KOPT-K1 (cell line): ENCODE data around the gene LSAMP.
"Not testable (repeated sequence)": the region's sequence is repeated elsewhere in the genome, so short reads cannot be mapped to it uniquely, and the experiment has no call there.

Experiments used
- H3K27ac ChIP-seq: fragments of 200-600 bp; sonication (generic); 2 replicates; pipeline ENCODE4 v1.5.1; 2016; ENCODE audit warnings: antibody characterized with exemption, mild to moderate bottlenecking, low read depth, low read length; ENCODE audit not compliant: poor library complexity, severe bottlenecking
- H3K36me3 ChIP-seq: fragments of 200-600 bp; sonication (generic); 2 replicates; pipeline ENCODE4 v1.5.1; 2017; ENCODE audit warnings: antibody characterized with exemption, mild to moderate bottlenecking, low read length, moderate library complexity; ENCODE audit not compliant: insufficient read depth
- H3K9me3 ChIP-seq: fragments of 200-600 bp; sonication (generic); 2 replicates; pipeline ENCODE4 v1.5.1; 2017; ENCODE audit warnings: antibody characterized with exemption, low read length, mild to moderate bottlenecking; ENCODE audit not compliant: insufficient read depth, poor library complexity, severe bottlenecking

LSAMP gene

GRCh38 chr3:116233711-116234357 lies 211.5 kb downstream of the LSAMP start:
- no peak overlapping the region for H3K27ac ChIP-seq
- H3K36me3 ChIP-seq: no peaks in the 10 kb centered on the region
- no peaks in the 10 kb centered on the region for H3K9me3 ChIP-seq

GRCh38 chr3:116230431-116231020 lies 214.8 kb downstream of the LSAMP start:
- no peaks in the 10 kb centered on the region for H3K36me3 ChIP-seq
- H3K9me3 ChIP-seq: no peaks in the 10 kb centered on the region
- H3K27ac ChIP-seq: no peak overlapping the region

DNA sequence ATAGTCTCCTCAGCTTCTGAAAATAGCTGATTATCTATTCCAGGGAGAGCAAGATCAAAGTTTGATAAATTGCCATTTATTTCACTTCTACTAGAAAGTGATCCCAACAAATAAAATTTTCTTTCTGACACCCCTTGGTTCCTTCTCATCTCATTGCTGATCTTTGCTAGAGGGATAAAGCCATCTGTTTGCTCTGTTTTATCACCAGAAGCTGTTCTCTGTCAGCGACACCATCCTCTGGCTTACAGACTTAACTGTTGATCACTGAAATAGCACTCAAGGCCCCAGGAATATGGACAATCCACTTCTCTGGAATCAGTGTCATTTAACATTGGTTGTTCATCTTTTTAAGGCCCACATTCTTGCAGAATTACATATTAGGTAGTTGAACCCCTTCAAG lies 219.0 kb downstream of the LSAMP start:
- Histone ChIP-seq H3K27ac (no peak overlapping the region), H3K36me3 (no peaks in the 10 kb centered on the region), H3K9me3 (no peaks in the 10 kb centered on the region)

DNA sequence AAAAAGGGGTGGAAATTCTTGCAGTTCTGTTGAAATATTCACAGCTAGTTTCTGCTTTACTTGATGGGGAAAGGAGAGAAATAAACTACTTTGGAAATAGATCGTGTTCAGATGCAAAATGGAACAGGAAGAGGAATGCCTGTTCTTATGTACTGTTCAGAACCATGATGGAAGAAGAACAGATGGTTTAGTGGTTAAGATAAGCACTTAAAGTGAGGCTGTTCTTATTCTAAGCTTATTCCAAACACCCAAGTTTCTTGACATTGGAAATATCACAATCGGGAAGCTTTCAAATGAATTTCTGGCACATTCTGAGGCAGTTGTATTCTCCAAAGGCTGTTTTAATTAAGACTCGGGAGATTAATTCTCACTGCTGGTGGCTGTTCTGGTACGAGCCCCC lies 228.5 kb downstream of the LSAMP start:
- Histone ChIP-seq H3K36me3 (no peaks in the 10 kb centered on the region), H3K9me3 (no peaks in the 10 kb centered on the region), H3K27ac (no peak overlapping the region)

DNA sequence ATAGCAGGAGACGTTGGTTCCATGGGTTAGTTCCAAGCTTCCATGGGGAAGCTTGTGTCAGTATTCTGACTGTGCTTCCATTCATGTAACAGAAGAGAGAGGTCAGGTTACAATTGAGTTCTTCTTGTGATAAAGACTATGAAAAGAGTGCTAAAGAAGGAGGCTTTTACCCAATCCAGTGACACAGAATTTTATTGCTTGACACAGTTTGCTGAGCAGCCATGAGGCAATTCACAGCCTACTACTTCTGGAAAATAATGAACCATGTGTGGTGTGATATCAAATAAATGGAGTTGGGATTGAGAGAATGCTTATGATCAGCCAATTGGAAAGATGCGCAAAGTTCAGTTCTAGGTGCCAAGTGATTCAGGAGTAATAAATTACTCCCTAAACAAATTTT lies 233.4 kb downstream of the LSAMP start:
- Histone ChIP-seq H3K9me3 (no peaks in the 10 kb centered on the region), H3K36me3 (no peaks in the 10 kb centered on the region), H3K27ac (no peak overlapping the region)

GRCh38 chr3:116208830-116209229 lies 236.5 kb downstream of the LSAMP start:
- H3K36me3 ChIP-seq, H3K9me3 ChIP-seq, H3K27ac ChIP-seq: not testable (repeated sequence)

DNA sequence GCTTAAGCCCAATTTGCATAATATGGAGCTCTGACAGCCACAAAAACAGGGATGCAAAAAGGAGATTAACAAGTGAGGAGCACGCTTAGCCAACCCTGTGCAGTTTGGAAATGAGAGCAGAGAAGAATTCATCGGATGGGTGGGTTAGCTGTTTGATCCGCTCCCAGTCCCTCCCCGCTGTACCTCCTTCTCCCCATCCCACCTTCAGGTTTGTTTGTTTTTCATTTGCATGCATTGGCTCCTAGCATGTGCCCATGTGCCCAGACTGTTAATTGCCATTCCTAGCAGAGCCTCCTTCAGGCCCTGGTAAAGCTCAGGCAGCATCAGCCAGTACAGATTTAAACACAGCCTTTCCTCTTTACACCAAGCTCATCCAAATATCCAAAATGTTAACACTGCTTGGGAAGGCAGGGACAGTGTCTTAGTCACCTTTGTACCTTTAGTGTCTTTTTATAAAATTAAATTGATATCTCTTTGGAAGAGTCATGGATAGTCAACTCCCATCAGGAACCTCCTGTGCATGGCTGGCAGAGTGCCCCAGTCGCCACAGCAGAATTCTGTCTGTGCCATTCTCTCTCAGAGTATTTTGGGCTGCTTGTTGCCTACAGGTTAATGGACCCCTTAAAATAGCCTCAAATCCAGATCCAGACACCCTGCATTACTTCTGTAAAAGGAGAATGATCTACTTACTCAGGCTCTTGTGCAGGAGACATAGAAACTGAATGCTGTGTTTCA lies 244.2 kb downstream of the LSAMP start:
- Histone ChIP-seq H3K9me3 (no peaks in the 10 kb centered on the region), H3K36me3 (no peaks in the 10 kb centered on the region), H3K27ac (no peak overlapping the region)

DNA sequence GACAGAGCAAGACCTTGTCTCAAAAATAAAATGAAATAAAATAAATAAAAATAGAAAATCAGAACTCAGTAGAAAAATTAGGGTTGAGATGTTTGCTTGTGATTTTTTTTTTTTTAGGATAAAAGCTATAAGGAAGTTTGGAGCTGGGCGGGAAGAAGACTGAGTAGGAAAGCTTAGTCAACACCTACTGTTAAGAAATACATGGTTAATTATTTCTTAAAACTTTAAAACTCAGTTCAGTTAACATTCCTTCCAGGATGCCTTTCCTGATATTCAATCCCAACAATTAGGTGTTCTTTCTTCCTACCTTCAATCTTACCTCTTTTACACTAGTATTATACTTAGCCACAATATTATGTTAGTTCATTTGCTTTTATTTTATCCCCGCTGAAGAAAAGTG lies 246.2 kb downstream of the LSAMP start:
- Histone ChIP-seq H3K36me3 (no peaks in the 10 kb centered on the region), H3K9me3 (no peaks in the 10 kb centered on the region), H3K27ac (no peak overlapping the region)

DNA sequence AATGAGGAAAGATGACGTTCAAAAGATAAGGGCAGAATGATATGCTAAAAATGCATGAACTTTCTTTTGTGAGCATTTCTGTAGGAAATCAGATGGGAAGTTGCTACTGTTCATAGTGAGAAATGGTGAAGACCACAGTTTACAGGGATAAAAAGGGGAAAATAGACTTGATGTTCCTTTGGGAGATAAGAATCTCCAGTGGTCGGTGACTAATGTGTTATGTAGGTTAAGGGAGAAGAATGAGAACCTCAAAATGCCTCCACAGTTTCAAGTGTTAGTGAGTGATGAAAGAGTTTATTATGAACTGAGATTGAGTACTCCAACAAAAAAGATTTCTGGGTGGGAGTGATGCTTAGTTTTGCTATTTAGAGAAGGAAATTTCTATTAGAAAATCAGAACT lies 247.2 kb downstream of the LSAMP start:
- Histone ChIP-seq H3K36me3 (no peaks in the 10 kb centered on the region), H3K27ac (no peak overlapping the region), H3K9me3 (no peaks in the 10 kb centered on the region)

DNA sequence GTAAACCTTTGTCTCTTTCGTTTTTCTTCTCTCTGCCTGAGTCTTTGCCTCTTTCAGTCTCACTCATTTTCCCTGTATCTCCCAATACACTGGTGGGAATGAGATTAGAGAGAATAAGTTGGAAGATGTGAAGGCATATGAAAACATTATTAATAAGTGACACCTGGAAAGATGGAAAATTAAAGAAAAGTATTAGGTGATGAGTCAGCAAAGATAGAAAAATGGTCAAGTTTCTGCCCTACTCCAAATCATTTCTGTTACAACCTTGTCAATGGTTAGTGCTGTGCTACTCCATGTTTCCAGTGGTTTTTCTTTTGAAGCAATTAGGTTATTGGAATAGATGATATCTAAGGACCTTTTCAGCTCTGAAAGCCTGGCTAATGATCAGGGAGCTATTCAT lies 252.8 kb downstream of the LSAMP start:
- Histone ChIP-seq H3K9me3 (no peaks in the 10 kb centered on the region), H3K27ac (no peak overlapping the region), H3K36me3 (no peaks in the 10 kb centered on the region)

DNA sequence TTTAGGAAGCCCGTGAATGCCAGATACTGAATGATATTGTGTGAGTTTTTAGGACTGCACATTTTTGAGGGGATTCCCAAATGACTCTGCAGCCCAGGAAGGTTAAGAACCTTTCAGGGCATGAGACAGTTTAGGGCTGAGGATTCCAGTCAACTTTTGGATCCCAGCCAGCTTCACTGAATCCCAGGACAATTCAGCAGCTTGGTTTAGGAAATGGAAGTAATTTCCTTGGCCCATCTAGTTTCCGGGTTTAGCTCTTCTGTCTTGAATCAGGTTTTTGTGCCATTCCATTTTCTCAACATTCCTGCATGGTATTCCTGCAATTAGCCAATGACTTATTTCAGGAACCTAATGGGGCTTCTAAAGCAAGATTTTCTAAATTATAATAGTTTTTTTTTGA lies 253.9 kb downstream of the LSAMP start:
- Histone ChIP-seq H3K9me3 (no peaks in the 10 kb centered on the region), H3K36me3 (no peaks in the 10 kb centered on the region), H3K27ac (no peak overlapping the region)

DNA sequence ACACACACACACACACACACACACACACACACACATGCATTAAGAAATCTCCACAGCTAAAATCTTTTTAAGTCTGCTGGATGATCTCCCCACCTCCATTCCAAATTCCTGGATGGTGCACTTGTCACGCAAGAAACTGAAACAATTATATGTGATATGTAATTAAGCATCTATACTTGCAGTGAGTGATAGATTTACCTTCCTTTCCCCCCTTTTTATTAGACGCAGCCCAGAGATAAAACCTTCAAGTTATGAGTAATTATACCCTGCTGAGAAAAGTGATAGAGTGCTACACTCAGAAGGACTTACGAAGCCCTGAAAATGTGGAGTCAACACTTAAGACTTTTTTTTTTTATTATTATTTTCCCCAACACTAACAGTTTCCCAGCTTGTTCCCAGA lies 255.2 kb downstream of the LSAMP start:
- Histone ChIP-seq H3K27ac (no peak overlapping the region), H3K9me3 (no peaks in the 10 kb centered on the region), H3K36me3 (no peaks in the 10 kb centered on the region)

DNA sequence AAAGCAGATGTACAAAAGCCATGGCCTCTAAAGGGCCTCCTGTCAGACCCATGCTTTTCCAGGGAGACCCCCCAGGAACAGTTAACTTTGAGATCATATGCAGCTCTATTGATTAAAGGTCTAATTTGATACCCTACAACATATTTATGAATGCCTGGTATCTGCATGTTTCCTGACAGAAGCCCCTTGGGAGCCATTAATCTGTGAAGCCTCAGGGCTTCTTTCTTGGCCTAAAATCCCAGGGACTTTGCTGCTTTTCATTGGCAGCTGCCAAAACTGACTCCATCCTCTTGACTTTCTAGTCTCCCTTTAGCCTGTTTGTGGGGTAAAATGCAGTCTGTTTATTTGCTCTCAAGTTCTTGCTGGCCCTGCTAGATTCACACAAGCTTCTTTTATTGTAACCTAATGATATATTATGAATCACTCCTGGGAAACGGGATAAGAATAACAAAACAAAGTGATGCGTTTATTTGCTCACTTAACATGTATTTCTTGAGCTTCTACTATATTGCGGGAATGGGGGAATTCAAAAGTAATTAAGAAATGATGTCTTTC lies 257.0 kb downstream of the LSAMP start:
- Histone ChIP-seq H3K36me3 (no peaks in the 10 kb centered on the region), H3K27ac (no peak overlapping the region), H3K9me3 (no peaks in the 10 kb centered on the region)

GRCh38 chr3:116186049-116186448 lies 259.2 kb downstream of the LSAMP start:
- no peak overlapping the region for H3K27ac ChIP-seq
- no peaks in the 10 kb centered on the region for H3K9me3 ChIP-seq
- H3K36me3 ChIP-seq: no peaks in the 10 kb centered on the region

DNA sequence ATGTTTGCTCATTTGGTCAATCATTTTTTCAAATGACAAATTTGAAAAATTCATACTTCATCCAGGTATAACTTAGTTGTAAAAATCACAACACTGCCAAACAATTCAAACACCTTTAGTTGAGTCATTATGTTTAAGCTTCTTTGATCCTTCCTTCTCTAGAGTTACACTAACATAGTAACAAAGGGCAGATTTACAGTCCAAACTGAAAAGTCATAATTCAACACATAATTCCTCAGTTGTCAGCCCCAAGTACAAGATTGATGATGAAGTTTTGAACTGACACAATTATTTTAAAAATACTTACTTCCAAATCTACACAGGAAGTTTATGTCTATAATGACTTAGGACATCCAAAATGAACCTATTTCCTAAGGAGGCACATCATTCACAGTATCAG lies 264.1 kb downstream of the LSAMP start:
- Histone ChIP-seq H3K27ac (no peak overlapping the region), H3K9me3 (no peaks in the 10 kb centered on the region)

More for the DNA sequence above, 264.1 kb downstream of the LSAMP start:
- no peaks in the 10 kb centered on the region for H3K36me3 ChIP-seq
